ENCODE data around the gene PHF23.

- TF ChIP-seq CTCF (IDR thresholded peaks at IDR 0.05; ENCODE audit: borderline replicate concordance, extremely low read depth, low read length, poor library complexity, severe bottlenecking) (no peak), EZH2 (IDR thresholded peaks at IDR 0.05; ENCODE audit: borderline replicate concordance, low read depth, low read length, severe bottlenecking) (no peak)
These were observed 3.6 kb upstream of the PHF23 start for GRCh38 chr17:7242717-7243452.

All from DND-41 (cell line).